Liver (tissue), 9 donors: ENCODE data around the gene ACOT13. TPM values are rescaled to one million over a fixed set of nuclear protein-coding genes. Genes with fewer than 3 reads are reported as not detected.
"Not testable (repeated sequence)": the region's sequence is repeated elsewhere in the genome, so short reads cannot be mapped to it uniquely, and the experiment has no call there.

ENCODE experiments used
- DNase-seq: peaks from one replicate; pipeline ENCODE4 v3.0.0-alpha.2; 2017; ENCODE audit warnings: low spot score
- H3K27ac ChIP-seq, 2 donors: one replicate each; pipeline ENCODE4 v1.7.0; 2013; ENCODE audit warnings: inconsistent platforms in 2 of 2, low read length in 2 of 2, control low read depth in 1 of 2, low read depth in 1 of 2, mild to moderate bottlenecking in 1 of 2
- H3K27me3 ChIP-seq, 4 donors: one replicate each; pipeline versions ENCODE4 v1.6.1 to v1.7.0; 2013; ENCODE audit warnings: low read length in 3 of 4, inconsistent platforms in 1 of 4, mild to moderate bottlenecking in 1 of 4, moderate library complexity in 1 of 4; ENCODE audit not compliant: control insufficient read depth in 4 of 4, insufficient read depth in 4 of 4
- H3K36me3 ChIP-seq, 4 donors: one replicate each; pipeline versions ENCODE4 v1.6.1 to v1.7.0; 2013; ENCODE audit warnings: low read length in 3 of 4, mild to moderate bottlenecking in 3 of 4, low read depth in 1 of 4, moderate library complexity in 1 of 4; ENCODE audit not compliant: control insufficient read depth in 4 of 4, insufficient read depth in 3 of 4
- H3K4me1 ChIP-seq, 4 donors: one replicate each; pipeline versions ENCODE4 v1.6.1 to v1.7.0; 2013; ENCODE audit warnings: low read length in 3 of 4, mild to moderate bottlenecking in 3 of 4, moderate library complexity in 1 of 4; ENCODE audit not compliant: control insufficient read depth in 4 of 4, insufficient read depth in 4 of 4
- H3K4me3 ChIP-seq, 3 donors: one replicate each; pipeline versions ENCODE4 v1.6.1 to v1.7.0; 2013; ENCODE audit warnings: low read length in 3 of 3, control low read depth in 1 of 3, low read depth in 1 of 3, mild to moderate bottlenecking in 1 of 3
- H3K9ac ChIP-seq, 2 donors: one replicate each; pipeline ENCODE4 v1.7.0; 2013; ENCODE audit warnings: low read length in 2 of 2, mild to moderate bottlenecking in 2 of 2, moderate library complexity in 2 of 2, control low read depth in 1 of 2, low read depth in 1 of 2
- H3K9me3 ChIP-seq, 4 donors: one replicate each; pipeline versions ENCODE4 v1.6.1 to v1.7.0; 2013; ENCODE audit warnings: low read length in 3 of 4; ENCODE audit not compliant: control insufficient read depth in 4 of 4
- CTCF ChIP-seq: fragments of 150-350 bp; IDR thresholded peaks from 2 replicates; pipeline ENCODE4 v1.5.1; 2017; ENCODE audit warnings: improper control_type of control experiment, low read depth, low read length; ENCODE audit not compliant: missing input control
- FOXA1 ChIP-seq: IDR thresholded peaks from 2 replicates; pipeline ENCODE4 v1.6.1; 2016; ENCODE audit warnings: antibody characterized with exemption
- FOXA2 ChIP-seq: IDR thresholded peaks from 2 replicates; pipeline ENCODE4 v1.6.1; 2016; ENCODE audit warnings: antibody characterized with exemption
- HNF4A ChIP-seq, 2 donors: conservative IDR thresholded peaks; 2 replicates each; pipeline ENCODE4 v1.6.1; 2016; ENCODE audit warnings: antibody characterized with exemption in 2 of 2, mild to moderate bottlenecking in 2 of 2
- HNF4G ChIP-seq: IDR thresholded peaks from 2 replicates; pipeline ENCODE4 v1.6.1; 2016; ENCODE audit warnings: antibody characterized with exemption
- JUND ChIP-seq, 2 donors: IDR thresholded peaks; 2 replicates each; pipeline ENCODE4 v1.6.1; 2016; ENCODE audit warnings: antibody characterized with exemption in 2 of 2
- RAD21 ChIP-seq, 2 donors: IDR thresholded peaks; 2 replicates each; pipeline ENCODE4 v1.6.1; 2016; ENCODE audit warnings: antibody characterized with exemption in 2 of 2, mild to moderate bottlenecking in 2 of 2
- RXRA ChIP-seq, 2 donors: IDR thresholded peaks; 2 replicates each; pipeline ENCODE4 v1.6.1; 2017 to 2018; ENCODE audit warnings: antibody characterized with exemption in 2 of 2, mild to moderate bottlenecking in 1 of 2
- SP1 ChIP-seq: IDR thresholded peaks from 2 replicates; pipeline ENCODE4 v1.6.1; 2018; ENCODE audit warnings: antibody characterized with exemption, mild to moderate bottlenecking
- ZBTB33 ChIP-seq: IDR thresholded peaks from 2 replicates; pipeline ENCODE4 v1.6.1; 2016; ENCODE audit warnings: antibody characterized with exemption
- WGBS: extraction: QIAGEN DNeasy Blood & Tissue Kit; methylation state at CpG from one replicate; pipeline ENCODE4 v1.1.7; 2013; 5-methylcytosine and 5-hydroxymethylcytosine counted together
- polyA plus RNA-seq, 2 donors: library from polyadenylated mRNA; stranded (reverse) in 1 of 2; unstranded in 1 of 2; fragments of 200-250 nt in 1 of 2; fragments of >200 nt in 1 of 2; fragmentation: Nextera tagmentation in 1 of 2; extraction: Ambion mirVana in 1 of 2; gene quantifications; one replicate each; pipeline versions ENCODE4 v1.2.1 to v1.2.3, GENCODE V29; 2013 to 2015
- total RNA-seq, 2 donors: library from RNA; depleted of rRNA; stranded (reverse); fragments of >200 nt; gene quantifications; one replicate each; pipeline ENCODE4 v1.2.3, GENCODE V29; 2014
- TF ChIP-seq, protein P1 (sequence below): IDR thresholded peaks from 2 replicates; pipeline ENCODE4 v1.6.1; 2016; ENCODE audit warnings: antibody characterized with exemption
- TF ChIP-seq, protein P2 (sequence below): IDR thresholded peaks from 2 replicates; pipeline ENCODE4 v1.6.1; 2016; ENCODE audit warnings: antibody characterized with exemption, mild to moderate bottlenecking
- donor health status: healthy.
- donor health status: healthy.
- donor health status: healthy.
- donor health status: healthy.
- donor health status: healthy.

ACOT13 gene
- total and polyA plus RNA-seq, 4 donors: 9.9 to 90.0 (median 21.3) TPM

DNA sequence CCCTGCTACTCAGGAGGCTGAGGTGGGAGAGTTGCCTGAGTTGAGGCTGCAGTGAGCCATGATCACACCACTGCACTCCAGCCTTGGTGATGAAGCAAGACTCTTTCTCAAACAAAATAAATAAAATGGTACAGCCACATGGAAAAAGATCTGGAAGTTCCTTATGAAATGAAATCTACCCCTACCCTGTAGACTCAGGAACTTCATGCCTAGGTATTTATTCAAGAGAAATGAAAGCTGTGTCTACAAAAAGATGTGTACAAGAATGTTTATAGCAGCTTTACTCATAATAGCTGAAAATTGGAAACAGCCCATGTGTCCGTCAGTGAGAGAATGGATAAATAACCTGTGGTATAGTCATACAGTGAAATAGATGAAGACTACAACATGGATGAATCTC, 67.3 kb downstream of the ACOT13 start:
- Histone ChIP-seq H3K27ac (no peak overlapping the region), H3K9ac (no peak overlapping the region), H3K27me3 (no peaks in the 10 kb centered on the region), H3K9me3 (peaks cover 0 to 4% (median 2%) of the 10 kb centered on the region in 4 donors), H3K36me3 (no peaks in the 10 kb centered on the region), H3K4me1 (peaks cover 0 to 3% (median 0%) of the 10 kb centered on the region in 4 donors), H3K4me3 (no peak overlapping the region)
- TF ChIP-seq CTCF (no peak), HNF4A (conservative IDR thresholded peaks at IDR 0.05) (no peak), ZBTB33 (no peak)
- TF ChIP-seq, protein P1, sequence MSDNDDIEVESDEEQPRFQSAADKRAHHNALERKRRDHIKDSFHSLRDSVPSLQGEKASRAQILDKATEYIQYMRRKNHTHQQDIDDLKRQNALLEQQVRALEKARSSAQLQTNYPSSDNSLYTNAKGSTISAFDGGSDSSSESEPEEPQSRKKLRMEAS: no peak
- TF ChIP-seq, protein P2, sequence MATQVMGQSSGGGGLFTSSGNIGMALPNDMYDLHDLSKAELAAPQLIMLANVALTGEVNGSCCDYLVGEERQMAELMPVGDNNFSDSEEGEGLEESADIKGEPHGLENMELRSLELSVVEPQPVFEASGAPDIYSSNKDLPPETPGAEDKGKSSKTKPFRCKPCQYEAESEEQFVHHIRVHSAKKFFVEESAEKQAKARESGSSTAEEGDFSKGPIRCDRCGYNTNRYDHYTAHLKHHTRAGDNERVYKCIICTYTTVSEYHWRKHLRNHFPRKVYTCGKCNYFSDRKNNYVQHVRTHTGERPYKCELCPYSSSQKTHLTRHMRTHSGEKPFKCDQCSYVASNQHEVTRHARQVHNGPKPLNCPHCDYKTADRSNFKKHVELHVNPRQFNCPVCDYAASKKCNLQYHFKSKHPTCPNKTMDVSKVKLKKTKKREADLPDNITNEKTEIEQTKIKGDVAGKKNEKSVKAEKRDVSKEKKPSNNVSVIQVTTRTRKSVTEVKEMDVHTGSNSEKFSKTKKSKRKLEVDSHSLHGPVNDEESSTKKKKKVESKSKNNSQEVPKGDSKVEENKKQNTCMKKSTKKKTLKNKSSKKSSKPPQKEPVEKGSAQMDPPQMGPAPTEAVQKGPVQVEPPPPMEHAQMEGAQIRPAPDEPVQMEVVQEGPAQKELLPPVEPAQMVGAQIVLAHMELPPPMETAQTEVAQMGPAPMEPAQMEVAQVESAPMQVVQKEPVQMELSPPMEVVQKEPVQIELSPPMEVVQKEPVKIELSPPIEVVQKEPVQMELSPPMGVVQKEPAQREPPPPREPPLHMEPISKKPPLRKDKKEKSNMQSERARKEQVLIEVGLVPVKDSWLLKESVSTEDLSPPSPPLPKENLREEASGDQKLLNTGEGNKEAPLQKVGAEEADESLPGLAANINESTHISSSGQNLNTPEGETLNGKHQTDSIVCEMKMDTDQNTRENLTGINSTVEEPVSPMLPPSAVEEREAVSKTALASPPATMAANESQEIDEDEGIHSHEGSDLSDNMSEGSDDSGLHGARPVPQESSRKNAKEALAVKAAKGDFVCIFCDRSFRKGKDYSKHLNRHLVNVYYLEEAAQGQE: no peak
- 96% methylated on average over 1 of the region's 1 CpG for WGBS
- DNase-seq: no peak

- H3K9ac ChIP-seq, H3K4me3 ChIP-seq, H3K4me1 ChIP-seq, H3K9me3 ChIP-seq, DNase-seq, H3K36me3 ChIP-seq, H3K27ac ChIP-seq, H3K27me3 ChIP-seq: not testable (repeated sequence)
- 93% methylated on average over 4 of the region's 4 CpGs for WGBS
Observed at GRCh38 chr6:24734710-24735109, 67.8 kb downstream of the ACOT13 start.

DNA sequence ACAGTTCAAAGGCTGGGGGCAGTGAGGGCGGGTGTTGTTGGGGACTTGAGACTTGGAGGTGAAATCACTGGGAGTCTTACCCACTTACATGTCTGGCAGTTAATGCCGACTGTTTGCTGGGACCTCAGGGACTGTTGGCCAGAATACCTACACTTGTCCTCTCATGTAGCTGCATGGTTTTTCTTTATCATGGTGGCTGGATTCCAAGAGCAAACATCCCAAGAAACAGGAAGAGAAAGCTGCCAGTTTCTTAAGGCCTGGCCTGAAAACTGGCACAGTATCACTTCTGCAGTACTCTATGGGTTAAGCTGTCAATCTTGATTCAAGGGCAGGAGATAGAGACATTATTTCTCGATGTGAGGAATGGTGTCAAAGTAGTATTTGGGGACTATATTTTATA, 71.9 kb downstream of the ACOT13 start:
- H3K9ac ChIP-seq: no peak overlapping the region
- no peaks in the 10 kb centered on the region for H3K4me1 ChIP-seq
- H3K4me3 ChIP-seq: no peak overlapping the region
- TF ChIP-seq JUND (IDR thresholded peaks at IDR 0.05) (no peak), HNF4G (no peak), RAD21 (IDR thresholded peaks at IDR 0.05) (no peak), RXRA (IDR thresholded peaks at IDR 0.05) (no peak), FOXA2 (no peak), SP1 (no peak), ZBTB33 (no peak), FOXA1 (no peak)
- TF ChIP-seq, protein P2: no peak
- H3K27me3 ChIP-seq: no peaks in the 10 kb centered on the region
- DNase-seq: no peak
- no peak overlapping the region for H3K27ac ChIP-seq
- WGBS: 79% methylated on average over 3 of the region's 3 CpGs
- H3K9me3 ChIP-seq: no peaks in the 10 kb centered on the region
- H3K36me3 ChIP-seq: no peaks in the 10 kb centered on the region
